Esophagus muscularis mucosa (tissue), 4 donors: ENCODE results near the gene PPT1.

Source experiments
- CTCF ChIP-seq, 3 experiments: fragments of 200-600 bp in 2 of 3; fragments of 450-650 bp in 1 of 3; sonication (generic) in 2 of 3; IDR thresholded peaks; one replicate each; pipeline ENCODE4 v1.5.1; 2017 to 2019; ENCODE audit warnings: antibody characterized with exemption in 3 of 3, mild to moderate bottlenecking in 2 of 3, moderate library complexity in 1 of 3
- EP300 ChIP-seq: sonication (generic); formaldehyde crosslinking; IDR thresholded peaks from one replicate; pipeline ENCODE4 v1.6.1; 2017; ENCODE audit warnings: antibody characterized with exemption
- POLR2A ChIP-seq: fragments of 450-650 bp; IDR thresholded peaks from one replicate; pipeline ENCODE4 v1.6.1; 2017; ENCODE audit warnings: antibody characterized with exemption, moderate library complexity, mild to moderate bottlenecking, low read depth

GRCh38 chr1:40141878-40142535 lies 45.0 kb upstream of the PPT1 start:
- TF ChIP-seq CTCF (IDR thresholded peaks at IDR 0.05): no peak
- no peak for TF ChIP-seq POLR2A
- no peak for TF ChIP-seq EP300
